Activated T-cell treated with anti-CD3 and anti-CD28 coated beads, Interleukin-2, amount 50 U/mL, for 1 hour (primary cell): ENCODE results near the gene DSCAM.
"Not testable (repeated sequence)": the region's sequence is repeated elsewhere in the genome, so short reads cannot be mapped to it uniquely, and the experiment has no call there.

Experiments
- DNase-seq: peaks from one replicate; pipeline ENCODE4 v3.0.0-alpha.2; 2020

The DSCAM gene

GRCh38 chr21:40282912-40283886, 563.8 kb downstream of the DSCAM start:
- DNase-seq = no peak

GRCh38 chr21:40278345-40278744, 568.6 kb downstream of the DSCAM start:
- DNase-seq = no peak

GRCh38 chr21:40276001-40276400, 571.0 kb downstream of the DSCAM start:
- no peak for DNase-seq

GRCh38 chr21:40272037-40272436, 574.9 kb downstream of the DSCAM start:
- DNase-seq = no peak

GRCh38 chr21:40271164-40271563, 575.8 kb downstream of the DSCAM start:
- DNase-seq = no peak

DNA sequence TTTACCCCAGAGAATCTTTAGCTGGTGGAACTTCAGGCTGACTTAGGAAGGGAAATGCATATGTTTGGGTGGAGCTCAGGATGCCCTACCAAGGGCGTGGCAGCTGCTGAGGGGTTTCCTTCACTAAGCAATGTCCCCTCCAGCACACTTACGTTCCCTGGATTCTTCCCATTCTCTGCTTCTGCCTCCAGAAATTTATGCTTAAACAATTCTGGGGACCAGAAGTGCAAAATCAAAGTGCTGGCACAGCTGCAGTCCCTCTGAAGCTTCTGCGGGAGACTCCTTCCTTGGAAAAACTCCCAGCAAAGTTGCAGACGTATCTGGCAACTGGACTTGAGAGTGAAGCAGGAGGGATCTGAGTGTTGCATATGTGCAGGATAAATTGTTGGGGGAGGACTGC, 576.9 kb downstream of the DSCAM start:
- DNase-seq = no peak

DNA sequence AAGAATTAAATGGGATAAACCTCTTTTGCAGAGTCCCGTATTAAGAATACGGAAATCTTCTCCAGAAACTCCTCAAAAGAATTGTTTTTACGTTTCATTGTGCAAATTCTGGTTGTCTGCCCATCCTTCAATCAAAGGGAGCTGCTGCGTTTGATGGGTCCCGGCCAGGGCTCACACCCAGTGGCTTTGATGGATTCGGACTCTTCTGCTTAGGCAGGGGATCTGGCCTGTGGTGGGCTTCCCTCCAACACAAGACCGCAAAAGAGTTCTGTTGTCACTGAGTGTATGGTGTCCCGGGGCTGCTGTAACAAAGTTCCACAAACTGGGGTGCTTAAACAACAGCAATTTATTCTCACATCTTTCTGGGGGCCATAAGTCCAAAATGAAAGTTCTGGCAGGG, 577.7 kb downstream of the DSCAM start:
- DNase-seq = no peak

DNA sequence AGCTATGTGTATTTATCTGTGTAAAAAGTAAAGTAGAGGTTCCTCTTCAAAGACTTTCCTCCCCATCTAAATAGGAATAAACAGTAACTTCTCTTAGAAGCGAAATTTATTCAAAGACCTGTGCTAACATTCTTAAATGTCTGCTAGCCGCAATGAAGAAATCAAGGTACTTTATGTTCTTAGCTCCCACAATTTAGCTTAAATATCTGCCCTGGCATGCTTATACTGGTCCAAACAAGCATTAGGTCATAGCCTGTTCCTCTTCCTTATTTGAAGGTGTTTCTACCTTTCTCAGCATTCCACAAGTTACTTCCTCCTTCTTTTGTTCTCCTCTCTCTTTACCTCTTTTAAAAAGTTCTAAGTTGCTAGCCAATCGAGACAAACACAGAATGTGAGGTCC, 588.5 kb downstream of the DSCAM start:
- not testable (repeated sequence) for DNase-seq

DNA sequence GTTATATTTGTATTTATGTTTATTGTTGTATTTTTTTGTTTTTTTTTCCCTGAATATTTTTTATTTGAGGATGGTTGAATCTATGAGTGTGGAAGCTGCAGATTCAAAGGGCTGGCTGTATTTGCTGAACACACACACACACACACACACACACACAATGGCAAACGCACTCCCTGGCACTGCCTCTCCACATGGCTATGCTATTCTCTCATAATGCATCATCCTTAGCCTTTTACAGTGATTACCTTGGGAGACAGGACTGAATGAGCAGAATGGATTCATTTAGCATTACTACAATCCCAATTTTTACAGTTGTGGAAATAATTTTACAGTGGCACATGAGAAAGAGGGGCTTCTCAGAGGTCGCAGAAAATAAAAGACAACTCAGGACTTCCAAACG, 589.6 kb downstream of the DSCAM start:
- DNase-seq = no peak

GRCh38 chr21:40255518-40256444, 591.2 kb downstream of the DSCAM start:
- DNase-seq = no peak

- no peak for DNase-seq
These were observed 592.2 kb downstream of the DSCAM start for GRCh38 chr21:40254540-40255465.

- DNase-seq = no peak
These were observed 593.8 kb downstream of the DSCAM start for GRCh38 chr21:40253112-40253511.

- no peak for DNase-seq
These were observed 596.3 kb downstream of the DSCAM start for GRCh38 chr21:40250514-40251294.

DNA sequence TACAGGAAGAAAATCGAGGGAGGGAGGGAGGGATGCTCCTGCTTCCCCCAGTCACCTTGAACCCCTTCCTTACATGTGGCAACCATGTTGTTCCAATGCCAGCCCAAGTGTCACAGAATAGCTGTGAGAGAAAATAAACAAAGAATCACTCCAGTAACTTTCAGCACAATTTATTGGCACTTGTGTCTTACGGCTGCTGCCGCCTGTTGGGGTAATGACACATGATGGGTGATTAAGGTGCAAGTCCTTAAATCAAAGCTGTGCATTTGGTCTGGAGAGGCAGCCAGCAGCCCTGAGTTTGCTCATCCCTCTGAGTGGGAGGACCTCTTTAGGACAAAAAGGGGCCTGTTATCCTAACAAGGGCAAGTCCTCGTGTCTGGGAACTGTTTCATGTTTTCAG, 602.0 kb downstream of the DSCAM start:
- no peak for DNase-seq

DNA sequence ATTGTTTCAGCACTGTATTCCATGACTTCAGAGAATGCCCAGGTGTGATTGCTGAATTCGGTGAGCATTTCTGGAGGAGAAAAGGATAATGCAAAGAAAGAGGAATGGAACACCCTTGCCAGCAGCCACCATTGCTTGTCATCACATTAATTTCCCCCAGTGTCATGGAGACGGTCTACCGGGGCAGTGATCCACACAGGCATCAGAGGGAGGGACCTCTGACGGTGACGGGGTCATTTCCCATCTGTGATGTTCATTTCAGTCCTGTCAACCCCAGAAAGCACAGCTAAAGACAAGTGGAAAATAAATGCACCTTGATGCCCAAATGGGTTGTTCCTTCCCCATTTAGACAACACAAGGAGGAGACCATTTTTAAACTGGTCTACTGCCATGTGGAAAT, 603.3 kb downstream of the DSCAM start:
- DNase-seq = no peak

DNA sequence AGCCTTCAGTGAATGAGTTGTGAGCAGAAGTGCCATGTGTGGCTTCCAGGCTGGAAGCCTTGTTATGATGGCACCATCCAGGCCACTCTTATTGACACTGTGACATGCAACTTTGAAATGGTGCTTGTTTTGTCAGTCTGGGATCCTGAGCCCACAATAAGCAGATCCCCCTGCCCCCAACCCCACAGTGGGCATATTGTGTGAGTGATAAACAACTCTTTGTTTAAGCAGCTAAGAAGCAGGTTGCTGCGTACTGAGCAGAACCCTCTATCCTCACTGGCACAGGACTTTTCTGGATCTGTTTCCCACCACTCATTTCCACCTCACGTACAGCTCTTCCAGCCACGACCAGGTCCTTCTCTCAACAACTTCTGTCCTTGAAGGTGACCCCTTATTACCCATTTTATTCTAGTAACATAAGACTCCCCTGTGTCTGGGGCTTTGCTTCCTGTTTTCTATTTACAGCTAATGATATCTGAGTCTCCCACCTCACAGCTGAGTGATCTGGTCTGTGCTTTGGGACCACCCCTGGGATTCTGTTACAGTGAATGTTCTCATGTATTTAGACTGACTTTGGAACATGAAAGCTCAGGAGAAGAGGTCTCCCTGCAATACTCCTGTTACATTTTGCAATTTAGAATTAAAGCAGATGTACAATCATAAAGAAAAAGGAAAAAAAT, 604.2 kb downstream of the DSCAM start:
- DNase-seq = no peak

- DNase-seq = no peak
These were observed 611.4 kb downstream of the DSCAM start for GRCh38 chr21:40235528-40235927.

GRCh38 chr21:40231979-40232378, 615.0 kb downstream of the DSCAM start:
- no peak for DNase-seq

GRCh38 chr21:40227096-40227495, 619.9 kb downstream of the DSCAM start:
- no peak for DNase-seq

DNA sequence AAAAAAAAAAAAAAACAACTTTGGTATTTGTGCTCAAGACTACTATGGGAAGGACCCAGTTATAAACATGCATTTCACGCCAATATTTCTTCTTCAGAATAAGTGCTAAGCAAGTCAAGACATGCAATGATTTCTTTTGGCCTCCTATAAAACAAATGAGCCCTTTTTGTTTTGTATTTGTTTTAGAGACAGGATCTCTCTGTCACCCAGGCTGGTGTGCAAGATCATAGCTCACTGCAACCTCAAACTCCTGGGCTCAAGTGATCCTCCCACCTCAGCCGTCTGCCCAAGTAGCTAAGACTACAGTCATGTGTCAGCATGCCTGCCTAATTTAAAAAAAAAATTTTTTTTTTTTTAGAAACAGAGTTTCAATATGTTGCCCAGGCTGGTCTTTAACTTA, 631.0 kb downstream of the DSCAM start:
- no peak for DNase-seq

DNA sequence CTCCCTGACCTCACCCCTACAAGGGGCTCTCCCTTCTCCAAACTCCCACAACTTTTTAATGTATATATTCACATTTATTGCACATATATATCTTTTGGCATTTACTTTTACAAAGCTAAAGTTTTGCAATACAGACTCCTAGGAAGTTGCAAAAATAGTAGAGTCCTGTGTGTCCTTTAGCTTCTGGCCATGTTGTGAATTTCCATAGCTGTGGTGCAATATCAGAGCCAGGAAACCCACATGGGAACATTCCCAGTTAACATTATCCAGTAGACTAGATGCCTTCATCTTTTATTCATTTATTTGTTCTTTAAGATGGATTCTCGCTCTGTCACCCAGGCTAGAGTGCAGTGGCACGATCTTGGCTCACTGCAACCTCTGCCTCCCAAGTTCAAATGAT, 636.7 kb downstream of the DSCAM start:
- no peak for DNase-seq
